GM19035 (cell line): ENCODE measurements around the gene SOX15.
A peak's percentile ranks its signal among the peaks of the same experiment; 100 is the strongest.
"Not testable (repeated sequence)": the region's sequence is repeated elsewhere in the genome, so short reads cannot be mapped to it uniquely, and the experiment has no call there.

Source experiments
- ATAC-seq: cut with Tn5 transposase; IDR thresholded peaks from one replicate; pipeline ENCODE4 v1.9.1; 2021; ENCODE audit not compliant: unreplicated experiment

The SOX15 gene

GRCh38 chr17:7611635-7612293 is 21.9 kb upstream of the SOX15 start:
- no peak for ATAC-seq

GRCh38 chr17:7610641-7611040 is 20.7 kb upstream of the SOX15 start:
- ATAC-seq, result no peak

- ATAC-seq, result no peak
Measured at GRCh38 chr17:7606280-7606679, 16.4 kb upstream of the SOX15 start.

- ATAC-seq, result not testable (repeated sequence)
Measured at GRCh38 chr17:7597561-7597960, 7.7 kb upstream of the SOX15 start.

- no peak for ATAC-seq
Measured at GRCh38 chr17:7593296-7593695, 3.4 kb upstream of the SOX15 start.

- ATAC-seq, result no peak
Measured at GRCh38 chr17:7592422-7593021, 2.6 kb upstream of the SOX15 start.

- ATAC-seq, result no peak
Measured at GRCh38 chr17:7591596-7591995, 1.7 kb upstream of the SOX15 start.

GRCh38 chr17:7590743-7591142 is 849 bp upstream of the SOX15 start:
- no peak for ATAC-seq

- no peak for ATAC-seq
Measured at GRCh38 chr17:7589204-7589868, 558 bp downstream of the SOX15 start.

GRCh38 chr17:7588553-7589203 is 1.2 kb downstream of the SOX15 start:
- no peak for ATAC-seq

- no peak for ATAC-seq
Measured at GRCh38 chr17:7587420-7588151, 2.3 kb downstream of the SOX15 start.

GRCh38 chr17:7586673-7587419 is 3.0 kb downstream of the SOX15 start:
- no peak for ATAC-seq

GRCh38 chr17:7583253-7584109 is 6.4 kb downstream of the SOX15 start, which contains the start of gene MPDU1:
Gene MPDU1, plus strand, starts transcription at chr17:7583852. Its CDS starts 11 bp downstream, at chr17:7583863.
- ATAC-seq, result peak; percentile 77

GRCh38 chr17:7582396-7583252 is 7.3 kb downstream of the SOX15 start:
- no peak for ATAC-seq

- no peak for ATAC-seq
Measured at GRCh38 chr17:7580604-7581575, 9.0 kb downstream of the SOX15 start.

- no peak for ATAC-seq
Measured at GRCh38 chr17:7579834-7580603, 9.9 kb downstream of the SOX15 start.
